Measurements from ENCODE around the gene NLE1. TPM values are rescaled to one million over a fixed set of nuclear protein-coding genes. Genes with fewer than 3 reads are reported as not detected.

Gene NLE1
- total RNA-seq, 1 donor from 2014 or later = 12.4 TPM

GRCh38 chr17:35167046-35167445 is 24.9 kb upstream of the NLE1 start:
- Mint-ChIP-seq H3K27me3 (ENCODE audit: insufficient read depth, low read depth) (peaks cover 3% of the 10 kb centered on the region), H3K4me1 (no peaks in the 10 kb centered on the region), H3K4me3 (no peak overlapping the region), H3K9me3 (no peaks in the 10 kb centered on the region), H3K36me3 (no peaks in the 10 kb centered on the region), H3K27ac (no peak overlapping the region)
- DNase-seq (ENCODE audit: low spot score) = no peak
- no peaks in the 10 kb centered on the region for H3K4me1 ChIP-seq
- H4K20me1 ChIP-seq (ENCODE audit: low read depth) = no peaks in the 10 kb centered on the region
- H3K4me2 ChIP-seq = no peak overlapping the region
- no peaks in the 10 kb centered on the region for H3F3A ChIP-seq (ENCODE audit: low read depth)
- H3K4me3 ChIP-seq = no peak overlapping the region
- no peaks in the 10 kb centered on the region for H3K27me3 ChIP-seq
- no peak overlapping the region for H3K27ac ChIP-seq
- no peak overlapping the region for H2AFZ ChIP-seq (replicated peaks)
- H3K79me2 ChIP-seq (ENCODE audit: low read depth) = no peaks in the 10 kb centered on the region
- no peak for TF ChIP-seq EZH2phosphoT487 (IDR thresholded peaks at IDR 0.05)
- no peak for TF ChIP-seq CTCF (IDR thresholded peaks at IDR 0.05)
- no peak for TF ChIP-seq EZH2 (IDR thresholded peaks at IDR 0.05)
- H3K9ac ChIP-seq = no peak overlapping the region
- no peaks in the 10 kb centered on the region for H3K9me3 ChIP-seq (ENCODE audit: low read depth)
- no peaks in the 10 kb centered on the region for H3K36me3 ChIP-seq

- Mint-ChIP-seq H3K9me3 (no peaks in the 10 kb centered on the region), H3K36me3 (no peaks in the 10 kb centered on the region), H3K27me3 (ENCODE audit: insufficient read depth, low read depth) (peaks cover 5% of the 10 kb centered on the region), H3K27ac (no peak overlapping the region), H3K4me3 (no peak overlapping the region), H3K4me1 (no peaks in the 10 kb centered on the region)
- Histone ChIP-seq H3K36me3 (no peaks in the 10 kb centered on the region), H2AFZ (replicated peaks) (no peak overlapping the region), H3K27ac (no peak overlapping the region), H3K9me3 (ENCODE audit: low read depth) (no peaks in the 10 kb centered on the region), H3K79me2 (ENCODE audit: low read depth) (no peaks in the 10 kb centered on the region), H3K4me1 (no peaks in the 10 kb centered on the region), H3K27me3 (no peaks in the 10 kb centered on the region), H3K9ac (no peak overlapping the region), H3F3A (ENCODE audit: low read depth) (no peaks in the 10 kb centered on the region), H4K20me1 (ENCODE audit: low read depth) (no peaks in the 10 kb centered on the region), H3K4me2 (no peak overlapping the region), H3K4me3 (no peak overlapping the region)
- TF ChIP-seq CTCF (IDR thresholded peaks at IDR 0.05) (no peak), EZH2 (IDR thresholded peaks at IDR 0.05) (no peak), EZH2phosphoT487 (IDR thresholded peaks at IDR 0.05) (no peak)
- no peak for DNase-seq (ENCODE audit: low spot score)
Measured at GRCh38 chr17:35166526-35166925, 24.4 kb upstream of the NLE1 start.

GRCh38 chr17:35164716-35165115 is 22.6 kb upstream of the NLE1 start:
- Histone ChIP-seq H2AFZ (replicated peaks) (no peak overlapping the region), H3F3A (ENCODE audit: low read depth) (no peaks in the 10 kb centered on the region), H3K36me3 (no peaks in the 10 kb centered on the region), H3K4me1 (no peaks in the 10 kb centered on the region), H3K4me2 (no peak overlapping the region), H3K9me3 (ENCODE audit: low read depth) (no peaks in the 10 kb centered on the region), H3K4me3 (no peak overlapping the region), H3K27me3 (no peaks in the 10 kb centered on the region), H3K27ac (no peak overlapping the region), H4K20me1 (ENCODE audit: low read depth) (no peaks in the 10 kb centered on the region), H3K9ac (no peak overlapping the region), H3K79me2 (ENCODE audit: low read depth) (no peaks in the 10 kb centered on the region)
- H3K9me3 Mint-ChIP-seq = no peaks in the 10 kb centered on the region
- no peaks in the 10 kb centered on the region for H3K36me3 Mint-ChIP-seq
- no peak overlapping the region for H3K4me3 Mint-ChIP-seq
- H3K4me1 Mint-ChIP-seq = no peaks in the 10 kb centered on the region
- H3K27me3 Mint-ChIP-seq (ENCODE audit: insufficient read depth, low read depth) = peaks cover 5% of the 10 kb centered on the region
- TF ChIP-seq CTCF (IDR thresholded peaks at IDR 0.05) (no peak), EZH2phosphoT487 (IDR thresholded peaks at IDR 0.05) (no peak), EZH2 (IDR thresholded peaks at IDR 0.05) (no peak)
- no peak overlapping the region for H3K27ac Mint-ChIP-seq
- no peak for DNase-seq (ENCODE audit: low spot score)
